Upper lobe of left lung (tissue), 6 donors: ENCODE data around the gene ARID3C. TPM values are rescaled to one million over a fixed set of nuclear protein-coding genes. Genes with fewer than 3 reads are reported as not detected.
"Not testable (repeated sequence)": the region's sequence is repeated elsewhere in the genome, so short reads cannot be mapped to it uniquely, and the experiment has no call there.

ENCODE experiments used
- ATAC-seq, 2 donors: fragments of 200-7000 bp; cut with Tn5 transposase; one replicate each; pipeline ENCODE4 v1.9.1; 2022; ENCODE audit warnings: mild to moderate bottlenecking in 2 of 2, moderate library complexity in 2 of 2; ENCODE audit not compliant: low FRiP score in 2 of 2
- DNase-seq, 2 donors: peaks; one replicate each; pipeline ENCODE4 v3.0.0-alpha.2; 2019 to 2020
- H3K27ac ChIP-seq, 4 donors: fragments of 200-600 bp; sonication (generic); one replicate each; pipeline ENCODE4 v1.5.1; 2016 to 2019
- H3K27me3 ChIP-seq, 4 donors: fragments of 200-600 bp; sonication (generic); one replicate each; pipeline ENCODE4 v1.5.1; 2017 to 2019
- H3K36me3 ChIP-seq, 4 donors: fragments of 200-600 bp; sonication (generic); one replicate each; pipeline ENCODE4 v1.5.1; 2016 to 2019
- H3K4me1 ChIP-seq, 4 donors: fragments of 200-600 bp; sonication (generic); one replicate each; pipeline ENCODE4 v1.5.1; 2018 to 2019
- H3K4me3 ChIP-seq, 4 donors: fragments of 200-600 bp; sonication (generic); one replicate each; pipeline ENCODE4 v1.5.1; 2017 to 2019; ENCODE audit warnings: mild to moderate bottlenecking in 2 of 4, moderate library complexity in 1 of 4
- H3K9me3 ChIP-seq, 4 donors: fragments of 200-600 bp; sonication (generic); one replicate each; pipeline ENCODE4 v1.5.1; 2018 to 2019
- EP300 ChIP-seq, 4 donors: sonication (generic); formaldehyde crosslinking; IDR thresholded peaks; one replicate each; pipeline ENCODE4 v1.5.1; 2017; ENCODE audit warnings: antibody characterized with exemption in 4 of 4, control low read depth in 2 of 4
- POLR2A ChIP-seq, 4 donors: fragments of 450-650 bp; IDR thresholded peaks; one replicate each; pipeline ENCODE4 v1.5.1; 2016 to 2017; ENCODE audit warnings: antibody characterized with exemption in 4 of 4, mild to moderate bottlenecking in 2 of 4
- POLR2AphosphoS5 ChIP-seq, 2 donors: sonication (generic); formaldehyde crosslinking; IDR thresholded peaks; one replicate each; pipeline ENCODE4 v1.5.1; 2017; ENCODE audit warnings: antibody characterized with exemption in 2 of 2
- WGBS, 2 donors: methylation state at CpG; one replicate each; pipeline ENCODE4 v1.1.5; 2017 to 2018; 5-methylcytosine and 5-hydroxymethylcytosine counted together
- total RNA-seq, 6 donors: library from RNA; depleted of rRNA in 4 of 6; stranded (reverse); fragments of >200 nt in 4 of 6; gene quantifications; one replicate each; pipeline versions ENCODE4 v1.1.0 to v1.2.1, GENCODE V29; 2016 to 2021
- TF ChIP-seq, protein P1 (sequence below), 6 experiments: fragments of 450-650 bp in 4 of 6; fragments of 200-600 bp in 2 of 6; sonication (generic) in 2 of 6; IDR thresholded peaks; one replicate each; pipeline ENCODE4 v1.5.1; 2016 to 2019; ENCODE audit warnings: antibody characterized with exemption in 6 of 6
- donor health status: DM: no; HTN: no; CAD: no; lungs with moderate emphysema.
- donor health status: DM: no; HTN: yes; CAD: no; lungs with severe emphysema.

Gene ARID3C
- total RNA-seq, 6 donors from 2014 or later: not detected

DNA sequence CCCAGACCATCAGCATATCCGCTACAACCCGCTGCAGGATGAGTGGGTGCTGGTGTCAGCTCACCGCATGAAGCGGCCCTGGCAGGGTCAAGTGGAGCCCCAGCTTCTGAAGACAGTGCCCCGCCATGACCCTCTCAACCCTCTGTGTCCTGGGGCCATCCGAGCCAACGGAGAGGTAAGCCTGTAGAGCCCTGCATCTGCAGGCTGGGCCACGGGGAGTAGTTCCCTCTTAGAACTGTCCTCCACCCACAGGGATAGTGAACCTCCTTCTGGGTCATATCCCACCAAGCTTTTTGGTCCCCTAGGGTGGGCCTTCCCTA is 18.2 kb upstream of the ARID3C start:
- Histone ChIP-seq H3K4me1 (peaks cover 28 to 36% (median 30%) of the 10 kb centered on the region in 4 donors), H3K36me3 (peaks cover 8 to 24% (median 15%) of the 10 kb centered on the region in 4 donors), H3K27me3 (no peaks in the 10 kb centered on the region), H3K27ac (peak overlapping the region; percentile 76 to 91 (median 83)), H3K4me3 (peak overlapping the region; percentile 52 to 92 (median 76)), H3K9me3 (no peaks in the 10 kb centered on the region)
- WGBS, 2 donors: 0% methylated on average over 6 to 8 of the region's 8 CpGs
- DNase-seq: no peak
- TF ChIP-seq POLR2A (IDR thresholded peaks at IDR 0.05) (no peak), POLR2AphosphoS5 (IDR thresholded peaks at IDR 0.05) (no peak), EP300 (IDR thresholded peaks at IDR 0.05) (no peak)
- TF ChIP-seq, protein P1, sequence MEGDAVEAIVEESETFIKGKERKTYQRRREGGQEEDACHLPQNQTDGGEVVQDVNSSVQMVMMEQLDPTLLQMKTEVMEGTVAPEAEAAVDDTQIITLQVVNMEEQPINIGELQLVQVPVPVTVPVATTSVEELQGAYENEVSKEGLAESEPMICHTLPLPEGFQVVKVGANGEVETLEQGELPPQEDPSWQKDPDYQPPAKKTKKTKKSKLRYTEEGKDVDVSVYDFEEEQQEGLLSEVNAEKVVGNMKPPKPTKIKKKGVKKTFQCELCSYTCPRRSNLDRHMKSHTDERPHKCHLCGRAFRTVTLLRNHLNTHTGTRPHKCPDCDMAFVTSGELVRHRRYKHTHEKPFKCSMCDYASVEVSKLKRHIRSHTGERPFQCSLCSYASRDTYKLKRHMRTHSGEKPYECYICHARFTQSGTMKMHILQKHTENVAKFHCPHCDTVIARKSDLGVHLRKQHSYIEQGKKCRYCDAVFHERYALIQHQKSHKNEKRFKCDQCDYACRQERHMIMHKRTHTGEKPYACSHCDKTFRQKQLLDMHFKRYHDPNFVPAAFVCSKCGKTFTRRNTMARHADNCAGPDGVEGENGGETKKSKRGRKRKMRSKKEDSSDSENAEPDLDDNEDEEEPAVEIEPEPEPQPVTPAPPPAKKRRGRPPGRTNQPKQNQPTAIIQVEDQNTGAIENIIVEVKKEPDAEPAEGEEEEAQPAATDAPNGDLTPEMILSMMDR (IDR thresholded peaks at IDR 0.05): no peak
- ATAC-seq: peak in 1 of 2 donors; percentile 4

DNA sequence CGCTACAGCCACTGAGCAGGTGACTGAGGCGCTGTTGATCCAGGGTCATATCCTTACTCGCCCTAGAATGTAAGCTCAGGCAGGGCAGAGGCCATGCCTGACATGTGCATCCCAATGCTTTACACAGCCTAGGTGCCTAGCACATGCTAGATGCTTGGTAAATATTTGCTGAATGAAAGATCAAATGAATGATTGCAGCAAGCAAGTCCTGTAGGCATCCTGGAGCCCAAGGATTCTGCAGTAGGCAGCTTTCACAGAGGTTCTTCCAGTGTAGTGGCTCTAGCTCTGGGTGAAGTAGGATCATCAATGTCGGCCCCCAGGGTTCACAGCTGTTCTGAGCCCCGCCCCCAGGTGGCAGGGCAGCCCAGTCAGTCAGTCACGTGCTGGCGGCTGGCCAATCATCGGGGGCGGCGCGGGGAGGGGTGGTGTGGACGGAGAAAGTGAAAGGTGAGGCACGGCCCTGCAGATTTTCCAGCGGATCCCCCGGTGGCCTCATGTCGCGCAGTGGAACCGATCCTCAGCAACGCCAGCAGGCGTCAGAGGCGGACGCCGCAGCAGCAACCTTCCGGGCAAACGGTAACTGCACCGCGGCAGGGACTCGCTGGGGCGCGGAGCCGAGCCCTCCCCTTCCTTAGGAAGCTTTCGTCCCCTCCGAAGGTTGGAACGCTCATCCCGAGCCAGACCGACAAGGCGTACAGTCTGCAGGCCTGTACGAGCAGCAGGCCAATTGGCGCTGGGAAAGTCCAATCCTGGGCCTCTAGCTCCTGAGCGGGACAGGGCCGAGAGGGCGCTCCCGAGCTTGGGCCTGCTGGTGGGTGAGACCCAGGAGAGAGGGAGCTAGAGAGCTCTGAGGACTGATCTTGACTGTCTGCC is 17.6 kb upstream of the ARID3C start, which contains the start of gene GALT:
Gene GALT, plus strand, starts transcription at position 465 of the 873 bp plus-strand sequence. Its CDS starts 30 bp downstream, at position 495.
- H3K9me3 ChIP-seq: no peaks in the 10 kb centered on the region
- 5 to 36% methylated on average over 5 to 38 of the region's 43 CpGs for WGBS, 2 donors
- TF ChIP-seq, protein P1 (IDR thresholded peaks at IDR 0.05): peak; percentile 19 to 73 (median 66)
- TF ChIP-seq POLR2AphosphoS5 (IDR thresholded peaks at IDR 0.05): peak; percentile 24 to 81
- TF ChIP-seq POLR2A (IDR thresholded peaks at IDR 0.05): peak in 3 of 4 donors; percentile 23 to 75 (median 64)
- TF ChIP-seq EP300 (IDR thresholded peaks at IDR 0.05): no peak
- no peaks in the 10 kb centered on the region for H3K27me3 ChIP-seq
- ATAC-seq (peak; percentile 94), DNase-seq (peak; percentile 99 to 100)
- H3K4me3 ChIP-seq: peak within 1 kb of the TSS; percentile 52 to 92 (median 76)
- peaks cover 8 to 24% (median 15%) of the 10 kb centered on the region in 4 donors for H3K36me3 ChIP-seq
- H3K27ac ChIP-seq: peak within 1 kb of the TSS; percentile 76 to 91 (median 83)
- peaks cover 25 to 31% (median 26%) of the 10 kb centered on the region in 4 donors for H3K4me1 ChIP-seq

DNA sequence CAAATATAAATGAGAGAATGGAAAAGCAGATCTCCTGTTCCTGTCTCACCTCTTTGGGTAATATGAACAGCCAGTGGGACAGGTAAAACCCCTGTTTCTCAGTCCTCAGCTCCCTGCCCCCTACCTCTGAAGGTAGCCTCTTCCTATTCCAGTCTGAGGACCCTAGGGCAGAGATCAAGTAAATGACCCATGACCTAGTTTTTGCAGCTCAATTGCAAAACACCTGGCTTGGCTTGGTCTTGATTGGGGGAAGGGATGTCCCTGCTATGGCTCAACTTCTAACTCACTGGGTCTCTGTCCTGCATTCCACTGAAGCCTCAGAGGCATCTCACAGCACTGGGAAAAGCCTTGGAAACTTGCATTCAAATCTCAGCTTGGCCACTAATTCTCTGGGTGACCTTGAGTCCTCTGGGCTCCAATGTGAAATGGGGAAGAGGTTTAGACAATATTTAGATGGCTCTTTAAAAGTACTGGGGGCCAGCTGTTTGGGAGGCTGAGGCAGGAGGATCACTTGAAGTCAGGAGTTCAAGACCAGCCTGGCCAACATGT is 16.0 kb upstream of the ARID3C start:
- Histone ChIP-seq H3K4me3 (no peak overlapping the region), H3K27ac (no peak overlapping the region), H3K27me3 (no peaks in the 10 kb centered on the region), H3K36me3 (peaks cover 5 to 18% (median 14%) of the 10 kb centered on the region in 4 donors), H3K4me1 (peaks cover 17 to 24% (median 18%) of the 10 kb centered on the region in 4 donors), H3K9me3 (no peaks in the 10 kb centered on the region)
- TF ChIP-seq EP300 (IDR thresholded peaks at IDR 0.05) (no peak), POLR2A (IDR thresholded peaks at IDR 0.05) (no peak)
- TF ChIP-seq, protein P1 (IDR thresholded peaks at IDR 0.05): no peak
- ATAC-seq (no peak), DNase-seq (no peak)

DNA sequence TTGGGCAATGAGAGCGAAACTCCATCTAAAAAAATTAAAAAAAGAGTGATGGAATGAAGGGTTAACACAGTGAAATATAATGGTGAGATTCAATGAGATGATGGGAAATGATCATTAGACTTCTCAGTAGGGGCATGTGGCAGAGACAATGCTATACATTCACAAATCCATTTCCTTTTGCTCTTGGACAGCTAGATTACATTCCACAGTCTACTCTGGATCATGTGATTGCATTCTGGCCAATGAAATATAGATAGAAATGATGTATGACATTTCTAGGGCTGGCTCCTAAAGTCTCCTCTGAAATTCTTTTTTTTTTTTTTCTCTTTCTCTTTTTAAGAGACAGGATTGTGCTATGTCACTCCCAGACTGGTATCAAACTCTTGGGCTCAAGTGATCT is 13.8 kb upstream of the ARID3C start:
- H3K27ac ChIP-seq: no peak overlapping the region
- H3K27me3 ChIP-seq: no peaks in the 10 kb centered on the region
- DNase-seq (no peak), ATAC-seq (no peak)
- no peaks in the 10 kb centered on the region for H3K36me3 ChIP-seq
- WGBS, 2 donors: 94 to 97% methylated on average over 1 of the region's 1 CpG
- H3K4me3 ChIP-seq: no peak overlapping the region
- no peaks in the 10 kb centered on the region for H3K9me3 ChIP-seq
- H3K4me1 ChIP-seq: peaks cover 16 to 21% (median 18%) of the 10 kb centered on the region in 4 donors
- TF ChIP-seq, protein P1 (IDR thresholded peaks at IDR 0.05): no peak
- no peak for TF ChIP-seq EP300 (IDR thresholded peaks at IDR 0.05)
- TF ChIP-seq POLR2AphosphoS5 (IDR thresholded peaks at IDR 0.05): no peak
- TF ChIP-seq POLR2A (IDR thresholded peaks at IDR 0.05): no peak

DNA sequence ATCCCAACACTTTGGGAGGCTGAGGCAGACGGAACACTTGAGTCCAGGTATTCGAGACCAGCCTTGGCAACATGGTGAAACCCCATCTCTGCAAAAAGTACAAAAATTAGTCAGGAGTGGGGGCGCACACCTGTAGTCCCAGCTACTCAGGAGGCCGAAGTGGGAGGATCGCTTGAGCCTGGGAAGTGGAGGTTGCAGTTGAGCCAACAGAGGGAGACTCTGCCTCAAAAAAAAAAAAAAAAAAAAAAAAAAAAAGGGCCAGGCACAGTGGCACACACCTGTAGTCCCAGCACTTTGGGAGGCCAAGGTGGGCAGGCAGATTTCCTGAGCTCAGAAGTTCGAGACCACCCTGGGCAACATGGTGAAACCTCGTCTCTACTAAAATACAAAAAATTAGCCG is 10.5 kb upstream of the ARID3C start:
- not testable (repeated sequence) for H3K9me3 ChIP-seq, ATAC-seq
- 95 to 96% methylated on average over 8 of the region's 8 CpGs for WGBS, 2 donors

More for the DNA sequence above, 10.5 kb upstream of the ARID3C start:
- not testable (repeated sequence) for H3K4me3 ChIP-seq, DNase-seq, H3K36me3 ChIP-seq, H3K27ac ChIP-seq, H3K27me3 ChIP-seq
- peaks cover 21 to 23% (median 22%) of the 10 kb centered on the region in 4 donors for H3K4me1 ChIP-seq
